ENCODE results near the gene TRPM2. TPM values are rescaled to one million over a fixed set of nuclear protein-coding genes. Genes with fewer than 3 reads are reported as not detected.

TRPM2 gene
- total and polyA plus RNA-seq, 2 of the 4 experiments (the other 2 are of a cell fraction), result not detected

DNA sequence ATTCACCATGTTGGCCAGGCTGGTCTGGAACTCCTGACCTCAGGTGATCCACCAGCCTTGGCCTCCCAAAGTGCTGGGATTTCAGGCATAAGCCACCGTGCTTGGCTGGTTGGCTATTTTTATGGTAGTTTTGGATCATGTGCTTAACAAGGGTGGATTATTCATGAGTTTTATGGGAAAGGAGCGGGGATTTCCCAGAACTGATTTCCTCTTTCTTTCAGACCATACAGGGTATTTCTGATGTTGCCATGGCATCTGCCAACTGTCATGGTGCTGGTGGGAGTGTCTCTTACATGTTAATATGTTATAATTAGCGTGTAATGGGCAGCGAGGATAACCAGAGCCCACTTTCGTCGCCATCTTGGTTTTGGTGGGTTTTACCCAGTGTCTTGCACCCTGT lies 3.2 kb downstream of the TRPM2 start:
- no peak overlapping the region for H3K4ac ChIP-seq (ENCODE audit: low read depth, low read length)
- no peaks in the 10 kb centered on the region for H3K4me1 ChIP-seq (ENCODE audit: control insufficient read depth, insufficient read depth, low read length)
- no peak overlapping the region for H2BK15ac ChIP-seq (ENCODE audit: low read depth, low read length)
- no peaks in the 10 kb centered on the region for H3K36me3 ChIP-seq (ENCODE audit: control insufficient read depth, insufficient read depth, low read length)
- in situ Hi-C loops (cut with MboI; ENCODE audit: low sequenced_read_pairs) (no loop called here), dilution Hi-C loops (cut with HindIII; ENCODE audit: low sequenced_read_pairs, unreplicated experiment) (no loop called here), intact Hi-C loops (cut with micrococcal nuclease) (no loop called here)
- H2BK5ac ChIP-seq (ENCODE audit: low read depth, low read length, poor library complexity, severe bottlenecking), result no peak overlapping the region
- no peak overlapping the region for H3K4me3 ChIP-seq (ENCODE audit: insufficient read depth, low read depth, low read length)
- no peak overlapping the region for H2BK120ac ChIP-seq (ENCODE audit: low read depth, low read length)
- H3K18ac ChIP-seq (ENCODE audit: low read depth, low read length), result no peak overlapping the region
- no peak overlapping the region for H2AFZ ChIP-seq (replicated peaks; ENCODE audit: low read length, poor library complexity)
- H3K4me2 ChIP-seq (ENCODE audit: low read depth, low read length), result no peak overlapping the region
- H4K8ac ChIP-seq (ENCODE audit: low read depth in 2 of 2, low read length in 2 of 2), result no peak overlapping the region
- ATAC-seq (ENCODE audit: low read depth), result no peak
- no peak overlapping the region for H3K9ac ChIP-seq (ENCODE audit: low read depth, low read length)
- H4K91ac ChIP-seq (ENCODE audit: insufficient read depth, low read depth, low read length), result no peak overlapping the region
- no peak overlapping the region for H2AK5ac ChIP-seq (ENCODE audit: low read depth, low read length)
- no peak overlapping the region for H3K56ac ChIP-seq (ENCODE audit: extremely low read depth, insufficient read depth, low read length)
- no peak for TF ChIP-seq CHD1 (IDR thresholded peaks at IDR 0.05; ENCODE audit: low read depth, low read length)
- no peak for TF ChIP-seq MXI1 (IDR thresholded peaks at IDR 0.05; ENCODE audit: borderline replicate concordance, low read depth, low read length)
- no peak for TF ChIP-seq RCOR1 (IDR thresholded peaks at IDR 0.05; ENCODE audit: insufficient replicate concordance, low read length)
- TF ChIP-seq FOS (IDR thresholded peaks at IDR 0.05; ENCODE audit: low read depth, low read length), result no peak
- TF ChIP-seq, protein P1, sequence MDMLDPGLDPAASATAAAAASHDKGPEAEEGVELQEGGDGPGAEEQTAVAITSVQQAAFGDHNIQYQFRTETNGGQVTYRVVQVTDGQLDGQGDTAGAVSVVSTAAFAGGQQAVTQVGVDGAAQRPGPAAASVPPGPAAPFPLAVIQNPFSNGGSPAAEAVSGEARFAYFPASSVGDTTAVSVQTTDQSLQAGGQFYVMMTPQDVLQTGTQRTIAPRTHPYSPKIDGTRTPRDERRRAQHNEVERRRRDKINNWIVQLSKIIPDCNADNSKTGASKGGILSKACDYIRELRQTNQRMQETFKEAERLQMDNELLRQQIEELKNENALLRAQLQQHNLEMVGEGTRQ (IDR thresholded peaks at IDR 0.05; ENCODE audit: low read depth, low read length), result no peak
- TF ChIP-seq, protein P2, sequence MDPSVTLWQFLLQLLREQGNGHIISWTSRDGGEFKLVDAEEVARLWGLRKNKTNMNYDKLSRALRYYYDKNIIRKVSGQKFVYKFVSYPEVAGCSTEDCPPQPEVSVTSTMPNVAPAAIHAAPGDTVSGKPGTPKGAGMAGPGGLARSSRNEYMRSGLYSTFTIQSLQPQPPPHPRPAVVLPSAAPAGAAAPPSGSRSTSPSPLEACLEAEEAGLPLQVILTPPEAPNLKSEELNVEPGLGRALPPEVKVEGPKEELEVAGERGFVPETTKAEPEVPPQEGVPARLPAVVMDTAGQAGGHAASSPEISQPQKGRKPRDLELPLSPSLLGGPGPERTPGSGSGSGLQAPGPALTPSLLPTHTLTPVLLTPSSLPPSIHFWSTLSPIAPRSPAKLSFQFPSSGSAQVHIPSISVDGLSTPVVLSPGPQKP (IDR thresholded peaks at IDR 0.05; ENCODE audit: borderline replicate concordance, low read depth, low read length), result no peak
- no peak for TF ChIP-seq POLR2A (IDR thresholded peaks at IDR 0.05; ENCODE audit: low read depth, low read length)
- TF ChIP-seq, protein P3, sequence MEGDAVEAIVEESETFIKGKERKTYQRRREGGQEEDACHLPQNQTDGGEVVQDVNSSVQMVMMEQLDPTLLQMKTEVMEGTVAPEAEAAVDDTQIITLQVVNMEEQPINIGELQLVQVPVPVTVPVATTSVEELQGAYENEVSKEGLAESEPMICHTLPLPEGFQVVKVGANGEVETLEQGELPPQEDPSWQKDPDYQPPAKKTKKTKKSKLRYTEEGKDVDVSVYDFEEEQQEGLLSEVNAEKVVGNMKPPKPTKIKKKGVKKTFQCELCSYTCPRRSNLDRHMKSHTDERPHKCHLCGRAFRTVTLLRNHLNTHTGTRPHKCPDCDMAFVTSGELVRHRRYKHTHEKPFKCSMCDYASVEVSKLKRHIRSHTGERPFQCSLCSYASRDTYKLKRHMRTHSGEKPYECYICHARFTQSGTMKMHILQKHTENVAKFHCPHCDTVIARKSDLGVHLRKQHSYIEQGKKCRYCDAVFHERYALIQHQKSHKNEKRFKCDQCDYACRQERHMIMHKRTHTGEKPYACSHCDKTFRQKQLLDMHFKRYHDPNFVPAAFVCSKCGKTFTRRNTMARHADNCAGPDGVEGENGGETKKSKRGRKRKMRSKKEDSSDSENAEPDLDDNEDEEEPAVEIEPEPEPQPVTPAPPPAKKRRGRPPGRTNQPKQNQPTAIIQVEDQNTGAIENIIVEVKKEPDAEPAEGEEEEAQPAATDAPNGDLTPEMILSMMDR (conservative IDR thresholded peaks at IDR 0.05; ENCODE audit: low read depth, low read length), result no peak
- TF ChIP-seq RFX5 (IDR thresholded peaks at IDR 0.05; ENCODE audit: low read depth, low read length), result no peak
- no peak for TF ChIP-seq BHLHE40 (IDR thresholded peaks at IDR 0.05; ENCODE audit: low read depth, low read length)
- no peak for TF ChIP-seq MAZ (IDR thresholded peaks at IDR 0.05; ENCODE audit: borderline replicate concordance, low read depth, low read length)
- no peak for TF ChIP-seq CEBPB (IDR thresholded peaks at IDR 0.05; ENCODE audit: low read depth, low read length)
- no peak for TF ChIP-seq SMC3 (IDR thresholded peaks at IDR 0.05; ENCODE audit: low read depth, low read length)
- no peak for TF ChIP-seq MAFK (IDR thresholded peaks at IDR 0.05; ENCODE audit: low read depth, low read length)
- no peak for TF ChIP-seq NFE2L2 (IDR thresholded peaks at IDR 0.05; ENCODE audit: low read depth, low read length)
- no peak for TF ChIP-seq RAD21 (IDR thresholded peaks at IDR 0.05; ENCODE audit: low read length)
- H3K9me3 ChIP-seq (ENCODE audit: control insufficient read depth, insufficient read depth, low read length), result peaks cover 3% of the 10 kb centered on the region
- no peak overlapping the region for H2AK9ac ChIP-seq (replicated peaks; ENCODE audit: low read depth, low read length, poor library complexity)
- peaks cover 22% of the 10 kb centered on the region for H3K27me3 ChIP-seq (ENCODE audit: control insufficient read depth, insufficient read depth, low read length)
- ChIA-PET POLR2A (ENCODE audit: unreplicated experiment) (no interaction called here), CTCF (no interaction called here)
- no peak overlapping the region for H3K23ac ChIP-seq (ENCODE audit: low read depth, low read length)
- H4K20me1 ChIP-seq (ENCODE audit: insufficient read depth, low read length), result no peaks in the 10 kb centered on the region
- H2BK20ac ChIP-seq (ENCODE audit: low read depth, low read length), result no peak overlapping the region
- no peaks in the 10 kb centered on the region for H3K79me1 ChIP-seq (ENCODE audit: low read depth in 1 of 2, low read length in 2 of 2)
- H3K14ac ChIP-seq (replicated peaks; ENCODE audit: low read depth, low read length), result no peak overlapping the region
- 74% methylated on average over 4 of the region's 6 CpGs; no CpG with 5 or more reads in 1 of the 2 experiments for WGBS, 2 experiments (ENCODE audit: extremely low coverage in 2 of 2, insufficient read length in 1 of 2)
- no peak for DNase-seq
- no peak overlapping the region for H3K27ac ChIP-seq (ENCODE audit: insufficient read depth, low read length)
- no peaks in the 10 kb centered on the region for H3K9me1 ChIP-seq (ENCODE audit: insufficient read depth, low read length)
- H4K5ac ChIP-seq (ENCODE audit: low read depth, low read length), result no peak overlapping the region
- BruUV-seq (replicated peaks), result no TSS peak

Data from IMR-90 (cell line).